Type B pancreatic cell (in vitro differentiated cells): ENCODE measurements around the gene POFUT2. TPM values are rescaled to one million over a fixed set of nuclear protein-coding genes. Genes with fewer than 3 reads are reported as not detected.
"Not testable (repeated sequence)": the region's sequence is repeated elsewhere in the genome, so short reads cannot be mapped to it uniquely, and the experiment has no call there.

Experiments used
- DNase-seq: peaks from one replicate; pipeline ENCODE4 v3.0.0; 2021; ENCODE audit warnings: mixed read lengths; ENCODE audit not compliant: unreplicated experiment; ENCODE audit errors: extremely low spot score
- H3K27ac Mint-ChIP-seq: 2 replicates; pipeline ENCODE4 v1.8.0; 2021; ENCODE audit warnings: mild to moderate bottlenecking, mixed read lengths
- H3K27me3 Mint-ChIP-seq: 2 replicates; pipeline ENCODE4 v1.8.0; 2021; ENCODE audit warnings: mixed read lengths
- H3K36me3 Mint-ChIP-seq: 2 replicates; pipeline ENCODE4 v1.8.0; 2021; ENCODE audit warnings: mixed read lengths
- H3K4me1 Mint-ChIP-seq: one replicate; pipeline ENCODE4 v1.8.0; 2021; ENCODE audit warnings: mixed read lengths; ENCODE audit not compliant: unreplicated experiment
- H3K4me3 Mint-ChIP-seq: 2 replicates; pipeline ENCODE4 v1.8.0; 2021; ENCODE audit warnings: mild to moderate bottlenecking, mixed read lengths
- H3K9me3 Mint-ChIP-seq: 2 replicates; pipeline ENCODE4 v1.8.0; 2021; ENCODE audit warnings: mixed read lengths
- total RNA-seq: library from RNA; stranded (reverse); gene quantifications from 2 replicates; pipeline ENCODE4 v1.2.1, GENCODE V29; 2021; ENCODE audit warnings: low replicate concordance
- TF ChIP-seq, protein P1 (sequence below): fragments of 200-600 bp; sonication (generic); conservative IDR thresholded peaks from 2 replicates; pipeline ENCODE4 v1.5.0; 2021; ENCODE audit warnings: antibody characterized with exemption, mild to moderate bottlenecking

The POFUT2 gene
- total RNA-seq, 1 donor from 2014 or later, result 52.8 TPM

DNA sequence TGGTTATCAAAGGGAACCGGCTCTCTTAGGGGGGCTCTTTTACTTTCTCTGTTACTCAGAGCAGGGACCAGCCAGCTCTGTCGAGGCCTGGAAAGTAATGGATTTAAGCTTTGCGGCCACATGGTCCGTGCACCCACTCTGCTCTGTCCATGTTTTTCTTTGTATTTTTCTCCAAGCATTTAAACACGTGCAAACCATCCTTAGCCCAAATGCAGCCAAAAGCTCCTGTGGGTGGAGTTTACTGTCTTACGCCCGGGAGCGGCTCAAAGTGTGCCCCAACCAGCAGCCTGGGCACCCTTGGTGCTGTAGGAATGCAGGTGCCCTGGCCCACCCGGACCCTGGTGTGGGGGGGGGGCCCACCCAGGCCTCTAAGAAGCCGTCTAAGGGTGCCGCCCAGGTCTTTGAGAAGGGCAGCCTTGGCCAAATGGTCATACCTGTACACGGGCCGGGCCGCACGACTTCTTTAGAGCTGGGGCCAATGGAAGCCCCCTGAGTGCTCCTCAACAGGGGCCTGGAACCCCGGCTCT is 29.2 kb upstream of the POFUT2 start:
- no peaks in the 10 kb centered on the region for H3K9me3 Mint-ChIP-seq
- TF ChIP-seq, protein P1, sequence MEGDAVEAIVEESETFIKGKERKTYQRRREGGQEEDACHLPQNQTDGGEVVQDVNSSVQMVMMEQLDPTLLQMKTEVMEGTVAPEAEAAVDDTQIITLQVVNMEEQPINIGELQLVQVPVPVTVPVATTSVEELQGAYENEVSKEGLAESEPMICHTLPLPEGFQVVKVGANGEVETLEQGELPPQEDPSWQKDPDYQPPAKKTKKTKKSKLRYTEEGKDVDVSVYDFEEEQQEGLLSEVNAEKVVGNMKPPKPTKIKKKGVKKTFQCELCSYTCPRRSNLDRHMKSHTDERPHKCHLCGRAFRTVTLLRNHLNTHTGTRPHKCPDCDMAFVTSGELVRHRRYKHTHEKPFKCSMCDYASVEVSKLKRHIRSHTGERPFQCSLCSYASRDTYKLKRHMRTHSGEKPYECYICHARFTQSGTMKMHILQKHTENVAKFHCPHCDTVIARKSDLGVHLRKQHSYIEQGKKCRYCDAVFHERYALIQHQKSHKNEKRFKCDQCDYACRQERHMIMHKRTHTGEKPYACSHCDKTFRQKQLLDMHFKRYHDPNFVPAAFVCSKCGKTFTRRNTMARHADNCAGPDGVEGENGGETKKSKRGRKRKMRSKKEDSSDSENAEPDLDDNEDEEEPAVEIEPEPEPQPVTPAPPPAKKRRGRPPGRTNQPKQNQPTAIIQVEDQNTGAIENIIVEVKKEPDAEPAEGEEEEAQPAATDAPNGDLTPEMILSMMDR, result no peak

DNA sequence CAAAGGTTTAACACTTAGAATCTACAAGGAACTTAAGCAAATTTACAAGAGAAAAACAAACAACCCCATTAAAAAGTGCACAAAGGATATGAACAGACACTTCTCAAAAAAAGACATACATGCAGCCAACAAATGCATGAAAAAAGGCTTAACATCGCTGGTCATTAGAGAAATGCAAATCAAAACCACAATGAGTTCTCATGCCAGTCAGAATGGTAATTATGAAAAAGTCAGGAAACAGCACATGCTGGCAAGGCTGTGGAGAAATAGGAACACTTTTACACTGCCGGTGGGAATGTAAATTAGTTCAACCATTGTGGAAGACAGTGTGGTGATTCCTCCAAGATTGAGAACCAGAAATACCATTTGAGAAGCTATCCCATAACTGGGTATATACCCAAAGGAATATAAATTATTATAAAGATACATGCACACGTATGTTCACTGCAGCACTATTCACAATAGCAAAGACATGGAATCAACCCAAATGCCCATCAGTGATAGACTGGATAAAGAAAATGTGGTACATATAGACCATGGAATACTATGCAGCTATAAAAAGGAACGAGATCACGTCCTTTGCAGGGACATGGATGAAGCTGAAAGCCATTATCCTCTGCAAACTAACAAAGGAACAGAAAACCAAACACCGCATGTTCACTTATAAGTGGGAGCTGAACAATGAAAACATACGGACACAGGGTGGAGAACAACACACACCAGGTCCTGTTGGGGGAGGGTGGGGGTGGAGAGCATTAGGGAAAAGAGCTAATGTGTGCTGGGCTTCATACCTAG is 28.2 kb upstream of the POFUT2 start:
- H3K36me3 Mint-ChIP-seq, H3K27me3 Mint-ChIP-seq, H3K27ac Mint-ChIP-seq, DNase-seq, H3K4me1 Mint-ChIP-seq, H3K4me3 Mint-ChIP-seq, H3K9me3 Mint-ChIP-seq: not testable (repeated sequence)

More for the DNA sequence above, 29.2 kb upstream of the POFUT2 start:
- Mint-ChIP-seq H3K4me3 (no peak overlapping the region), H3K27ac (no peak overlapping the region), H3K4me1 (peaks cover 6% of the 10 kb centered on the region), H3K27me3 (no peaks in the 10 kb centered on the region), H3K36me3 (peaks cover 4% of the 10 kb centered on the region)
- no peak for DNase-seq

DNA sequence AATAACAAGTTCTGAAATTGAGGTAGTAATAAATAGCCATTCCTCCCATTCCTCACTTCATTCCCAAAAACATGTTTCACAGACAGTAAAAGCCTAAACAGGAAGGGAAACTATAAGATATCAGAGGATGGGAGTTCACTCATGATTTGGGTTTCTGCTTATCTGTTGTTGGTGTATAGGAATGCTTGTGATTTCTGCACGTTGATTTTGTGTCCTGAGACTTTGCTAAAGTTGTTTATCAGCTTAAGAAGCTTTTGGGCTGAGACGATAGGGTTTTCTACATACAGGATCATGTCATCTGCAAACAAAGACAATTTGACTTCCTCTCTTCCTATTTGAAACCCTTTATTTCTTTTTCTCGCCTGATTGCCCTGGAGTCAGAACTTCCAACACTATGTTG is 26.0 kb upstream of the POFUT2 start:
- H3K9me3 Mint-ChIP-seq, result no peaks in the 10 kb centered on the region
- H3K4me3 Mint-ChIP-seq, result no peak overlapping the region
- TF ChIP-seq, protein P1, result no peak
- DNase-seq, result no peak
- no peaks in the 10 kb centered on the region for H3K27me3 Mint-ChIP-seq
- peaks cover 4% of the 10 kb centered on the region for H3K36me3 Mint-ChIP-seq
- peak overlapping the region; percentile 13 for H3K27ac Mint-ChIP-seq
- H3K4me1 Mint-ChIP-seq, result peaks cover 8% of the 10 kb centered on the region

DNA sequence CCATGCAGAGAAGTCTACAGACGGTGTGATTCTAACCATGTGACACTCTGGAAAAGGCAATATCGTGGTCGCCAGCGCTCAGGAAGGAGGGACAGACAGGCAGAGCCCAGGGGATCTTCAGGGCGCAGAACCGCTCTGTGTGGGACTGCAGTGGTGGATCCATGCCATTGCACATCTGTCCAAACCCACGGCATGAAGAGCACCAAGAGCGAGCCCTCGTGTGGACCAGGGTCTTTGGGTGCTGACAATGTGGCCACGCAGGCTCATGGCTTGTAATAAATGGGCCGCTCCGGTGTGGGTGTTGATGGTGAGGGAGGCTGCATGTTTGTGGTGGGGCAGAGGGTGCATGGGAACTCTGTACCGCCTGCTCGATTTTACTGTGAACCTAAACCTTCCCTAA is 25.3 kb upstream of the POFUT2 start:
- Mint-ChIP-seq H3K27me3 (no peaks in the 10 kb centered on the region), H3K9me3 (no peaks in the 10 kb centered on the region), H3K27ac (no peak overlapping the region), H3K4me1 (peaks cover 12% of the 10 kb centered on the region), H3K4me3 (no peak overlapping the region), H3K36me3 (peaks cover 4% of the 10 kb centered on the region)
- DNase-seq, result no peak
- TF ChIP-seq, protein P1, result no peak

DNA sequence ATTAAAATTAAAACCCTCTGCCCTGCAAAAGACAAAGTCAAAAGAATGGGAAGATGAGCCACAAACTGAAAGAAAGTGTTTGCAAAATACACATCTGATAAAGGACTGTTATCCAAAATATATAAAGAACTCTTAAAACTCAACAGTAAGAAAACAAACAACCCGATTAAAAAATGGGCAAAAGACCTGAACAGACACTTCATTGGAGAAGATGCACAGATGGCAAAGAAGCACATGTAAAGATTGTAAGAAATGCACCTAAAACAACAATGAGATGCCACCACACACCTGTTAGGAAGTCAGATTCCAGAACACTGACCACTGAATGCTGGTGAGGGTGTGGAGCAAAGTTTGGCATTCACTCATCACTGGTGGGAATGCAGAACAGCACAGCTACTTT is 24.6 kb upstream of the POFUT2 start:
- H3K27ac Mint-ChIP-seq, result no peak overlapping the region
- no peaks in the 10 kb centered on the region for H3K27me3 Mint-ChIP-seq
- TF ChIP-seq, protein P1, result no peak
- DNase-seq, result no peak
- peaks cover 19% of the 10 kb centered on the region for H3K4me1 Mint-ChIP-seq
- no peaks in the 10 kb centered on the region for H3K9me3 Mint-ChIP-seq
- no peak overlapping the region for H3K4me3 Mint-ChIP-seq
- peaks cover 4% of the 10 kb centered on the region for H3K36me3 Mint-ChIP-seq

DNA sequence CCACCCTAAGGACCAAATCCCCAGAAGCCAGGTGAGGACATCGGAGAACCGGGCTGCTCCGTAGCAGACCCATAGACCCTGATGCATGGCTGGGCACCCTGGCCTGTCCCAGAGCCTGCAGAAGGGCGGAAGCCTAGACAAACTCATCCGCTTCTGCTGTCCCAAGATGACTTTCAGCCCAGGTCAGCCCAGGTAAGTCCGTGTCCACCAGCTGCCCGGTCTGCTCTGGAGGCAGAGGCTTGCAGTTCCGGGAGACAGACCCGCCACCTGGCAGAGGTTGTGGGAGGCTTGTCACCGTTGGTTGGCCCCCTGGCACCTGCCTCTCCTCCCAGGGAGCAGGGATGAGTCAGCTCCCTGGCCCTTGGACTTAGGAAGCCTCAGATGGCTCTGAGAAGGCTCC is 22.8 kb upstream of the POFUT2 start:
- Mint-ChIP-seq H3K9me3 (no peaks in the 10 kb centered on the region), H3K27ac (no peak overlapping the region), H3K36me3 (peaks cover 4% of the 10 kb centered on the region), H3K4me1 (peaks cover 31% of the 10 kb centered on the region), H3K4me3 (no peak overlapping the region), H3K27me3 (no peaks in the 10 kb centered on the region)
- TF ChIP-seq, protein P1, result no peak
- DNase-seq, result no peak
